Astrocyte of the spinal cord (primary cell): Measurements from ENCODE around the gene RPS21.

Source experiments
- DNase-seq: peaks from one replicate; pipeline ENCODE4 v3.0.0; 2011; ENCODE audit warnings: low read depth, low spot score
- H3K4me3 ChIP-seq: 2 replicates; pipeline ENCODE4 v1.5.1; 2011; ENCODE audit warnings: low read depth, mild to moderate bottlenecking, low read length, moderate library complexity
- CTCF ChIP-seq: IDR thresholded peaks from 2 replicates; pipeline ENCODE4 v1.5.1; 2012; ENCODE audit warnings: low read depth, mild to moderate bottlenecking, low read length, inconsistent platforms
- in situ Hi-C: cut with HindIII; loops from 2 replicates; pipeline ENCODE4 v1.10.0; 2017; ENCODE audit warnings: low sequenced_read_pairs

RPS21 gene

DNA sequence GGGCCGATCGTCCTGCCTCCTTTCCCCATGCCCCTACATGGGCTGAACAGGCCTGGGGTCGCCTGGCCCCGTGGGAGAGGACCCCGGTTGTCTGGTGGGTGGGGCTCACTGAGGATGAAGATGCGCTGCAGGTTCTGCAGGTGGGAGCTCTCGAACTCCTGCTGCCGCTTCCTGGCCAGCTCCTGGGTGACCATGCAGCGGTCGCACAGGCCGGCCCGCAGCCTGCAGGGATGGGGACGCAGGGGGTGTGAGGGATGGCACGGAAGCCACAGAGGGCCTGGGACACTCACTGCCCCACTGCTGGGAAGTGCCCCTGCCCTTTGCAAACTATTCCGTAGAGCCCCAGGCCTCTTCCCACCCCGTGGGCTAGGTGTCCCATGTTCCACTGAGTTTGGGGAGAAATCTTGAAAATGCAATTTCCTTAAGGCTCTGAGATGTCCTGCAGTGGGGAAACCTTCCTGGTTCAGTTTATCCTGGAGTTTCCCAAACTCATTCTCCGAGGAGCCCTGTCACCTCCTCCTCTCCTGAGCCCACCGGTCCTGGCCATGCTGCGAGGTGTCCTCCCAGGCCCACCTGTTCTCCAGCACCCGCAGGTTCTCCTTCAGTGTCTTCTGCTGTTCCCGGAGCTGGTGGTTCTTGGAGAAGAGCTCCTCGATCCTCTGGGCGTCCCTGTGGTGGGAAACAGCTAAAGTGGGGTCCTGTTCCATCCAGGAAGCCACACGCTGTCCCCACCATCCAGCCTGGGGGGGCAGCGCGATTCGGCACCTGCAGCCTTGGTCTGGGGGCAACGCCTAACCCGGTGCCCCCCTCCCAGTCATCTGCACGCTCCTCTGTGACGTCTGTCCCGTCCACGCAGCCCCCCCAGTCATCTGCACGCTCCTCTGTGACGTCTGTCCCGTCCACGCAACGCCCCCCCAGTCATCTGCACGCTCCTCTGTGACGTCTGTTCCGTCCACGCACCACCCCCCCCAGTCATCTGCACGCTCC, 30.0 kb downstream of the RPS21 start:
- no peak overlapping the region for H3K4me3 ChIP-seq
- in situ Hi-C loops = no loop called here
- no peak for DNase-seq
- no peak for TF ChIP-seq CTCF

DNA sequence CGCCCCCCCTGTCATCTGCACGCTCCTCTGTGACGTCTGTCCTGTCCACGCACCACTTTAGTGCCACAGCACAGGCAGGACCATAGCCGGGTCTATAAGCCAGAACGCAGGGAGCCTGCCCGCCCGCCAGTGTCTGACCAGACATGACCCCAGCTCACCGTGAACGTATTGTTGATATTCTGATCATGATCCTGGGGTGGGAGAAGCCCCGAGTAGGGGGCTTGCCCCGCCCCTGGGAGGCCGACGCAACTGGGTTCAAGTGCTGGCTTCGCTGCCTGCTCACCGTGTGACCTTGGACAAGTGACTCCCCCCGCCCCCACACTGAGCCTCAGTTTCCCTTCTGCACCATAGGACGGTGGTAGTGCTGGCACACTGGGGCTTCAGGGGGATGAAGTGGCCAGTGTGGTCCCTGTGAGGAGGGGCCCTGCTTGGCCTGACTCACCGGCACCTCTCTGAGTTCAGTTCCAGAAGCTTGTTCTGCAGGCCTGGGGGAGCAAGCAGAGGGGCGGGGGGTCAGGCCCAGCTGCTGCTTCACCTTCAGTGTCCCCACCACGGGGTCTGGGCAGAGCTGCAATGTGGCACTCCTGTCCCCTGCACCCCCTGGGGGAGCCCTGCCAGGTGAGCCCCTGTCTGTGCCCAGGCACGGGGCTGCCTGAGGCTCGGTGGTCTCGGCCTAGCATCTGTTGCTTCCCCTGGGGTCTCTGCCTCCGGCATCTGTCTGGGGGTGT, 31.2 kb downstream of the RPS21 start:
- TF ChIP-seq CTCF = no peak
- in situ Hi-C loops = no loop called here
- no peak for DNase-seq
- H3K4me3 ChIP-seq = no peak overlapping the region

GRCh38 chr20:62418709-62419487, 32.0 kb downstream of the RPS21 start:
- DNase-seq = no peak
- in situ Hi-C loops = no loop called here
- no peak overlapping the region for H3K4me3 ChIP-seq
- no peak for TF ChIP-seq CTCF

- H3K4me3 ChIP-seq = no peak overlapping the region
- in situ Hi-C loops = no loop called here
- TF ChIP-seq CTCF = no peak
- DNase-seq = no peak
Observed at GRCh38 chr20:62419759-62420158, 32.9 kb downstream of the RPS21 start.

GRCh38 chr20:62420846-62421715, 34.2 kb downstream of the RPS21 start:
- in situ Hi-C loops = no loop called here
- H3K4me3 ChIP-seq = no peak overlapping the region
- DNase-seq = no peak
- TF ChIP-seq CTCF = no peak
